Measurements from ENCODE around the gene PPP1R15B. TPM values are rescaled to one million over a fixed set of nuclear protein-coding genes. Genes with fewer than 3 reads are reported as not detected.
A peak's percentile ranks its signal among the peaks of the same experiment; 100 is the strongest.

PPP1R15B gene
- total RNA-seq (10 to 100 TPM; 19.8 to 74.4 (median 51.6) TPM), polyA plus RNA-seq (10 to 100 TPM in 1 of 3 donors, 1 to 10 TPM in 2; 6.5 to 11.1 (median 9.3) TPM)
- long read RNA-seq, donor 1, full-length matches to known transcripts = 2 of 2 reads
- long read RNA-seq, donor 1, partial matches to known transcripts = 0 of 2 reads
- long read RNA-seq, donor 1, other reads (novel, unspliced or antisense) = 0 of 2 reads
- long read RNA-seq, donor 2, full-length matches to known transcripts = 2 of 2 reads
- long read RNA-seq, donor 2, partial matches to known transcripts = 0 of 2 reads
- long read RNA-seq, donor 2, other reads (novel, unspliced or antisense) = 0 of 2 reads
- long read RNA-seq, donor 3, full-length matches to known transcripts = 7 of 14 reads
- long read RNA-seq, donor 3, partial matches to known transcripts = 7 of 14 reads
- long read RNA-seq, donor 3, other reads (novel, unspliced or antisense) = 0 of 14 reads
- long read RNA-seq, donor 4 = 0 reads
- long read RNA-seq, donor 5, full-length matches to known transcripts = 10 of 10 reads
- long read RNA-seq, donor 5, partial matches to known transcripts = 0 of 10 reads
- long read RNA-seq, donor 5, other reads (novel, unspliced or antisense) = 0 of 10 reads
- long read RNA-seq, donor 6 = 0 reads
- long read RNA-seq, donor 7, full-length matches to known transcripts = 13 of 13 reads
- long read RNA-seq, donor 7, partial matches to known transcripts = 0 of 13 reads
- long read RNA-seq, donor 7, other reads (novel, unspliced or antisense) = 0 of 13 reads
- long read RNA-seq, donor 8, full-length matches to known transcripts = 5 of 12 reads
- long read RNA-seq, donor 8, partial matches to known transcripts = 7 of 12 reads
- long read RNA-seq, donor 8, other reads (novel, unspliced or antisense) = 0 of 12 reads
- long read RNA-seq, donor 9, full-length matches to known transcripts = 5 of 5 reads
- long read RNA-seq, donor 9, partial matches to known transcripts = 0 of 5 reads
- long read RNA-seq, donor 9, other reads (novel, unspliced or antisense) = 0 of 5 reads
- long read RNA-seq, donor 10, full-length matches to known transcripts = 1 of 1 reads
- long read RNA-seq, donor 10, partial matches to known transcripts = 0 of 1 reads
- long read RNA-seq, donor 10, other reads (novel, unspliced or antisense) = 0 of 1 reads

DNA sequence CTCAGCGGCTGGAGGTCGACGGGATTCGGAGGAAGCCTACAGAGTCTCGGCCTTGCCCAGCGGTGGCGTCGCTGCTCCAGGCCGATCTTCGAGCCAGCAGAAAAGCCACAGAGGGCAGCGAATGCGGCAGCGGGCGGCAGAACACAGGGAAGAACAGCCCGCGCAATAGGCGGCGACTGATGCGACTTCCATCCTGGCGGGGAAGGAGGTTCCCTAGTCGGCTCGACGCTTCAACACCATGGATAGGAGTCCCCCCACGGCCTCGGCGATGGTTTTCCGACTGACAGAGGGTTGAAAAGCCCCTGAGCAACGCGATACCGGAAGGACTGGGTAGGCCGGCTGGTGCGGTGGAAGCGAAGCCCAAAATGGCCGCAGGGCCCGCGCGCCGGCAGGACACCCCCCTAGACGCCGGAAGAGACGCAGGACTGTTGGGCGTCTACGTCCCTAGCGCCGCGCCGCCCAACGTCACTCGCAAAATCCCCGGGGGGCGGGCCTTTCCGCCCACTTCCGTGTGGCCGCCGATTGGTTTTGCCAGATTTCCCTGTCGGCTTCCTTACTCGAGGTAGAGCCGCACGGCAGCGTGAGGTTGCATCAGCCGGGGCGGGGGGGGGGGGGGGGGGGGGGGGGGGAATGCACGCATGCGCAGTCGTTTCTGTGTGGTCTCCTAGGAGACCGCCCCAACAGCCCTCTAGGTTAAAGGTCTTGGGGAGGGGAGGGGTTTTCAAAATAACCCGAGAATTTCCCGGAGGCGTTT is at the start of gene PPP1R15B:
PPP1R15B (minus strand) TSS at position 367 of the 754 bp plus-strand sequence. CDS start 406 bp downstream, outside the sequence.
- Histone ChIP-seq H3K4me3 (peak within 1 kb of the TSS; percentile 80 to 95 (median 84)), H3K9me3 (no peaks in the 10 kb centered on the region), H3K27ac (peak within 1 kb of the TSS; percentile 93 to 100 (median 99)), H3K27me3 (no peaks in the 10 kb centered on the region), H3K36me3 (peaks cover 0 to 6% (median under 1%) of the 10 kb centered on the region in 4 donors), H3K4me1 (peaks cover 8 to 29% (median 23%) of the 10 kb centered on the region in 4 donors)
- no peak for TF ChIP-seq CTCF (IDR thresholded peaks at IDR 0.05)
- TF ChIP-seq POLR2A (IDR thresholded peaks at IDR 0.05) = peak in 2 of 4 donors; percentile 76 to 91
- TF ChIP-seq EP300 (IDR thresholded peaks at IDR 0.05) = no peak
- TF ChIP-seq POLR2AphosphoS5 (IDR thresholded peaks at IDR 0.05) = peak; percentile 90 to 96 (median 95)
- peak; percentile 97 to 99 for DNase-seq
- WGBS, 5 donors = 0 to 1% (median 0%) methylated on average over 37 to 68 of the region's 69 CpGs
- intact Hi-C loops (cut with DNase I; ENCODE audit: low total_unique reads) = no loop called here

GRCh38 chr1:204460346-204460745 is 48.7 kb upstream of the PPP1R15B start:
- H3K27ac ChIP-seq = peak overlapping the region in 3 of 5 donors; percentile 37 to 56 (median 44)
- intact Hi-C loops (cut with DNase I; ENCODE audit: low total_unique reads) = no loop called here
- H3K4me3 ChIP-seq = no peak overlapping the region
- peaks cover 28 to 49% (median 32%) of the 10 kb centered on the region in 4 donors for H3K4me1 ChIP-seq
- H3K27me3 ChIP-seq = no peaks in the 10 kb centered on the region
- DNase-seq = no peak
- 89 to 94% (median 91%) methylated on average over 8 of the region's 8 CpGs for WGBS, 5 donors
- peaks cover 22 to 90% (median 85%) of the 10 kb centered on the region in 4 donors for H3K36me3 ChIP-seq
- no peak for TF ChIP-seq EP300 (IDR thresholded peaks at IDR 0.05)
- TF ChIP-seq POLR2AphosphoS5 (IDR thresholded peaks at IDR 0.05) = no peak
- TF ChIP-seq CTCF (IDR thresholded peaks at IDR 0.05) = no peak
- TF ChIP-seq POLR2A (IDR thresholded peaks at IDR 0.05) = no peak
- H3K9me3 ChIP-seq = no peaks in the 10 kb centered on the region

DNA sequence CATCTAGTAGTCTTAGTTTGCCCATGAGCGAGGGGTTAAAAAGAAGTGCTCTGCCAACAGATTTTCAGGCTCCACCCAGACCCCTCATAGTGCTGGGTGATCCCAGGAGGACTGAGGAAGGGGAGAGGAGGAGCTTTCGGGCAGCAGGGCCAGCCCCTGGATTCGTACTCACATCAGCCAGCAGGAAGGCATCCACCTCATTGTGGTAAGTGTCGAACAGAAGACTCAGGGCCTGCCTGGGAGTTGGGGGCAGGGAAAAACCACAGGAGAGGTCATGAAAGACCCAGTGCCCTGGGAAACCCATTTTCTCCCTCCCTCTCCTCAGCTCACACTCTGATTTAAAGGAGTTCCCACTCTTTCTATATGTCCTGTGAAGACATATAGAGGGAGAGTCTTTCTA is 48.1 kb upstream of the PPP1R15B start:
- no peak for TF ChIP-seq EP300 (IDR thresholded peaks at IDR 0.05)
- TF ChIP-seq CTCF (IDR thresholded peaks at IDR 0.05) = no peak
- TF ChIP-seq POLR2A (IDR thresholded peaks at IDR 0.05) = no peak
- TF ChIP-seq POLR2AphosphoS5 (IDR thresholded peaks at IDR 0.05) = no peak
- DNase-seq = no peak
- H3K27ac ChIP-seq = peak overlapping the region in 1 of 5 donors; percentile 44

More for the DNA sequence above, 48.1 kb upstream of the PPP1R15B start:
- WGBS, 5 donors = 75 to 84% (median 82%) methylated on average over 4 of the region's 4 CpGs
- peaks cover 21 to 44% (median 26%) of the 10 kb centered on the region in 4 donors for H3K4me1 ChIP-seq
- H3K27me3 ChIP-seq = no peaks in the 10 kb centered on the region
- H3K36me3 ChIP-seq = peaks cover 25 to 97% (median 92%) of the 10 kb centered on the region in 4 donors
- no peak overlapping the region for H3K4me3 ChIP-seq
- H3K9me3 ChIP-seq = no peaks in the 10 kb centered on the region
- intact Hi-C loops (cut with DNase I; ENCODE audit: low total_unique reads) = no loop called here
